ENCODE measurements around the gene SLC27A6. TPM values are rescaled to one million over a fixed set of nuclear protein-coding genes. Genes with fewer than 3 reads are reported as not detected.

SLC27A6 gene
- polyA plus RNA-seq, 1 donor (not counting 4 experiments of a cell fraction or from before 2014, with no cell fraction given), result 0.80 TPM

DNA sequence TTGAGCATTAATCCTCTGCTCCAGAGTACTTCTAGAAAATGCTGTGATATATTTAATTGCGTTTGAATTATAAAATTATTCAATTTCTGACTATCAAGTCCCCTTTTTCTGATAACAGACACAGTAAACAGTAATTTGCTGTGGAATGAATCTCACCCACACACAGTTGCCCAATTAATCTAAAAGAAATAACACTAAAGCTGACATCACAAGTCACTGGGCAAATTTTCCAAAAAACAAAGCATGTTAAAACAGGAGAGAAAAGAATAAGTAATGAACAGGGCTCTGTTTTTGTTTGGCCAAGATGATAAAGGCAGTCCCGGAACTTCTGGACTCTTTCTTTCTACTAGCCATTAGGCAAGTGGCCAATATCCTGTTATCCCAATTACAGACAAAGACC lies 56.5 kb downstream of the SLC27A6 start:
- Histone ChIP-seq H3K27ac (ENCODE audit: control insufficient read depth, insufficient read depth, low read length) (no peak overlapping the region), H3K9ac (ENCODE audit: control insufficient read depth, extremely low read depth, insufficient read depth, low read length) (no peak overlapping the region), H4K20me1 (ENCODE audit: control insufficient read depth, extremely low read depth, insufficient read depth, low read length) (no peaks in the 10 kb centered on the region), H3K36me3 (ENCODE audit: control insufficient read depth in 2 of 2, extremely low read depth in 1 of 2, insufficient read depth in 2 of 2, low read length in 2 of 2) (no peaks in the 10 kb centered on the region), H3K9me3 (ENCODE audit: control insufficient read depth, low read depth, low read length) (no peaks in the 10 kb centered on the region), H3K79me2 (ENCODE audit: control insufficient read depth, insufficient read depth, low read length) (no peaks in the 10 kb centered on the region), H2AFZ (ENCODE audit: control insufficient read depth, low read length) (no peak overlapping the region), H3K9me1 (ENCODE audit: control insufficient read depth, extremely low read depth, insufficient read depth, low read length) (no peaks in the 10 kb centered on the region), H3K4me2 (ENCODE audit: control insufficient read depth, extremely low read depth, insufficient read depth, low read depth, low read length) (no peak overlapping the region), H3K27me3 (ENCODE audit: control insufficient read depth, extremely low read depth, insufficient read depth, low read length) (no peaks in the 10 kb centered on the region), H3K4me3 (ENCODE audit: control insufficient read depth in 2 of 3, extremely low read depth in 1 of 3, insufficient read depth in 2 of 3, low read depth in 1 of 3, low read length in 3 of 3) (no peak overlapping the region), H3K4me1 (ENCODE audit: control insufficient read depth, extremely low read depth, insufficient read depth, low read length) (no peaks in the 10 kb centered on the region)
- dilution Hi-C loops (cut with MboI; ENCODE audit: extremely low pct_ligation_motif_present, low sequenced_read_pairs), result no loop called here
- FAIRE-seq (no peak), DNase-seq (ENCODE audit: low read depth, low spot score) (no peak)
- TF ChIP-seq CTCF (optimal IDR thresholded peaks at IDR 0.05 in 1 of 3, IDR thresholded peaks at IDR 0.05 in 1 of 3, conservative IDR thresholded peaks at IDR 0.05 in 1 of 3; ENCODE audit: extremely low read depth in 1 of 3, insufficient read depth in 2 of 3, low read length in 3 of 3) (no peak), EZH2 (IDR thresholded peaks at IDR 0.05; ENCODE audit: low read length) (no peak)

DNA sequence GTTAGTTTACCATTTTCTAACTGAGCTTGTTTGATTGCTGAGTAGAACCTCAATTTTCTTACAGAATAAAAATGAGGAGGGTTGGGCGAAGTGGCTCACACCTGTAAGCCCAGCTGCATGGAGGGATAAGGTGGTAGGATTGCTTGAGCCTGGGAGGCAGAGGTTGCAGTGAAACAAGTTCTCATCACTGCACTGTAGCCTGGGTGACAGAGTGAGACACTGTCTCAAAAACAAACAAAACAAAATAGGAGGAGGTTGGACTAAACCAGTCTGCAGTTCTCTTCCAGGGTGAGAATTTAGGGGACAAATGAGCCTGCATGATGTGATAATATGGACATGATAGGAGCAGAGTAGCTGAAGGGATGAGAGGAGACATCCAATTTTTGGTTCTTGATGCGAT lies 57.3 kb downstream of the SLC27A6 start:
- Histone ChIP-seq H3K9me3 (ENCODE audit: control insufficient read depth, low read depth, low read length) (no peaks in the 10 kb centered on the region), H4K20me1 (ENCODE audit: control insufficient read depth, extremely low read depth, insufficient read depth, low read length) (no peaks in the 10 kb centered on the region), H2AFZ (ENCODE audit: control insufficient read depth, low read length) (no peak overlapping the region), H3K36me3 (ENCODE audit: control insufficient read depth in 2 of 2, extremely low read depth in 1 of 2, insufficient read depth in 2 of 2, low read length in 2 of 2) (no peaks in the 10 kb centered on the region), H3K4me3 (ENCODE audit: control insufficient read depth in 2 of 3, extremely low read depth in 1 of 3, insufficient read depth in 2 of 3, low read depth in 1 of 3, low read length in 3 of 3) (no peak overlapping the region), H3K9ac (ENCODE audit: control insufficient read depth, extremely low read depth, insufficient read depth, low read length) (no peak overlapping the region), H3K27me3 (ENCODE audit: control insufficient read depth, extremely low read depth, insufficient read depth, low read length) (no peaks in the 10 kb centered on the region), H3K27ac (ENCODE audit: control insufficient read depth, insufficient read depth, low read length) (no peak overlapping the region), H3K4me2 (ENCODE audit: control insufficient read depth, extremely low read depth, insufficient read depth, low read depth, low read length) (no peak overlapping the region), H3K9me1 (ENCODE audit: control insufficient read depth, extremely low read depth, insufficient read depth, low read length) (no peaks in the 10 kb centered on the region), H3K4me1 (ENCODE audit: control insufficient read depth, extremely low read depth, insufficient read depth, low read length) (no peaks in the 10 kb centered on the region), H3K79me2 (ENCODE audit: control insufficient read depth, insufficient read depth, low read length) (no peaks in the 10 kb centered on the region)
- DNase-seq (ENCODE audit: low read depth, low spot score) (no peak), FAIRE-seq (no peak)
- no peak for TF ChIP-seq EZH2 (IDR thresholded peaks at IDR 0.05; ENCODE audit: low read length)
- no peak for TF ChIP-seq CTCF (optimal IDR thresholded peaks at IDR 0.05 in 1 of 3, IDR thresholded peaks at IDR 0.05 in 1 of 3, conservative IDR thresholded peaks at IDR 0.05 in 1 of 3; ENCODE audit: extremely low read depth in 1 of 3, insufficient read depth in 2 of 3, low read length in 3 of 3)
- dilution Hi-C loops (cut with MboI; ENCODE audit: extremely low pct_ligation_motif_present, low sequenced_read_pairs), result no loop called here
